Renal pelvis (tissue), 4 donors: Measurements from ENCODE around the gene DCPS. TPM values are rescaled to one million over a fixed set of nuclear protein-coding genes. Genes with fewer than 3 reads are reported as not detected.
"Not testable (repeated sequence)": the region's sequence is repeated elsewhere in the genome, so short reads cannot be mapped to it uniquely, and the experiment has no call there.

Experiments used
- DNase-seq: peaks from one replicate; pipeline ENCODE4 v3.0.0-alpha.2; 2013
- polyA plus RNA-seq, 3 donors: library from polyadenylated mRNA; unstranded; fragments of 120-200 nt; gene quantifications; one replicate each; pipeline ENCODE4 v1.2.1, GENCODE V29; 2013; ENCODE audit not compliant: insufficient read length in 3 of 3

Gene DCPS
- polyA plus RNA-seq, 3 donors = 15.4 to 17.0 (median 16.7) TPM

GRCh38 chr11:126357055-126357962 lies 53.4 kb downstream of the DCPS start:
- no peak for DNase-seq

DNA sequence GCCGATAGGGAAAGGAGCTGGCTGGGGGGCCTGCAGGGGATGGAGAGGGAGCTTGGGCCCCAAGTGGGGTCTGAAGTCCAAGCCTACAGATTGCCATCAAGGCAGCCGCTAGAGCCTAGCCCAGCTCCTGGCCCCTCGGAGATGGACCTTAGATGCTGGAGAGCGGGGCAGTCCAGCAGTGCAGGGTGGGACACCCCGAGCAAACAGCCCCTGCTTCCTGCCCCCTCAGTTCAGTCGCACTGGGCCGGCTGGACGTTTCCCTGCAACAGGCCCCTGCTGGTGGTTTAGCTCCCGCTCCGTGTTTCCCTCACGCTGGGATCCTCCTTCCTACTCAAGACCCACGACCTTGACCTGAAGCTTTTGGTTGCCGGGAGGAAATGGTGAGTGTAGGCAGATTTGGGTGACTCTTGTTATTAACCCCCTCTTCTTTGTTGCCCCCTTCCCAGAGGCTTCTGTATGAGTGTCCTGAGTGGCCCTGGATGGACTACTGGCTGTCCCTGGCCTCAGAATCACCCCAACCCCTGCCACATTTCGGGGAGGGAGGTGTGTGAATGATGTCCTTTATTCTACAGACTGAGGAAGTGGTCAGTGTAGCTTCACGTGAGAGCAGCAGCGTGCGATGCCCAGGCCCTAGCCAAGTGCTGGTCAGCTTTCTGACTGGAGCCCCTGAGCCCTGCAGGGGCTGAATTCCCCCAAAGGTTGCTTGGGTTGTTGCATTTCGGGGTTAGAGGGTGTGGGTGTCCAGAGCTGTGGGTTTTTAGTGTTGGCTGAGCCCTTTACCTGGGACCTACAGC lies 54.3 kb downstream of the DCPS start:
- DNase-seq = no peak

DNA sequence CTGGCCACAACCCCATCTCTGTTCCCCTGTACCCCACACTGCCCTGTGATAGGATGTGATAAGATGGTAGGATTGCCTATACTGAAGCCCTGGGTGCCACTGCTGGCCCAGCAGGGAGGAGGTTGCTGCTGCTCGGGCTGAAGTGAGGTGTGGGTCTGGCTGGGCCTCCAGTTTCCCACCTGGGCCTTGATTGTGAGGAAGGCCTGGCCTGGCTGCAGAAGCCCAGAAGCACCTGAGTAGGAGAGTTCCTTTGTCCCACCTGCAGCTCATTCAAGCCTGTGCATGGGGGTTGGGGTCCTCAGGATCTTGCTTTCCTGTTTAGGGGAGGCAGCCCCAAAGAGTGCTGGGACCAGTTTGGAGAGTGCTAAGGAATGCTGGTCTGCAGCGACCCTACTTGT lies 54.9 kb downstream of the DCPS start:
- no peak for DNase-seq

DNA sequence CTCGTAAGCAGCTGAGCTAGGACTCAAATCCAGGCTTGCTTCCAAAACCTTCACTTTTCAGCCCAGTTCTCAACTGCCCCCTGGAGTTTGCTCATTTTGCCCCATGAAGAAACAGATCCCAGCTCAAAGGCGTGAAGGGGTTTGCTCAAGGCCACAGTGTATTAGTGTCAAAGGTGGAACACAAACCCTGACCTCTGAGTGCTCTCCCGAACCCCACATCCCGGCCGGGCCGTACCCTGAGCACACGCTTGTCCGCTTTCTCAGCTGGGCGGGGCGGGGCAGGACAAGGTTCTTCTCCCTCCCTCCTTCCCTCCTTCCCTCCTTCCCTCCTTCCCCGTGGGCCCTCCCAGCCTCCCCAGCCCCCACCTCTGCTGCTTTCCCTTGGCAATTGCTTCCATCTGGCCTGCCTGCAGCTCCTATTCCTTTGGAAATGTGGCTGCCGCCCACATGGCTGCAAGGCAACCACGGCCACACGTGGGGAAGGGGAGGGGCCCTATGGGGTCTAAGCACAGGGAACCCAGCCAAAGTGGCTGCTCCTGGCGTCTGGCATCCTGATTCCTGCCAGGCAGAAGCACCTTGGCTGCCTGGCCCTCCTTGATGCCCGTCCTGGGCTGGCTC lies 55.7 kb downstream of the DCPS start:
- no peak for DNase-seq

DNA sequence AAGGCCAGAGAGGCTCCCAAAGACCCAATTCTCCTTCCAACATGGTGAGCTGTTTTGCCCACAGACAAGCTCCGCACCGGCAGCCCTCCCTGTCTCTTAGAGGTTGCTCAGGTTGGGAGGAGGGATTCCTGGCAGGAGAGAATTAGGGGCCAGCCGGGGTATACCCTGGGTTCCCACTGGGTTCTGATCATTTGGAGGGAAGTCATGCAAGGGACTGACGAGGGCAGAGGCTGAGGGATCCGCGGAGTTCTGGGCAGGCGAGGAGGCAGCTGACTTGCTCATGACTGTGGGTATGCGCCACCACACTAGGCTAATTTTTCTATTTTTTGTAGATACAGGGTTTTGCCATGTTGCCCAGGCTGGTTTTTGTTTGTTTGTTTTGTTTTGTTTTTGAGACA lies 56.2 kb downstream of the DCPS start:
- no peak for DNase-seq

DNA sequence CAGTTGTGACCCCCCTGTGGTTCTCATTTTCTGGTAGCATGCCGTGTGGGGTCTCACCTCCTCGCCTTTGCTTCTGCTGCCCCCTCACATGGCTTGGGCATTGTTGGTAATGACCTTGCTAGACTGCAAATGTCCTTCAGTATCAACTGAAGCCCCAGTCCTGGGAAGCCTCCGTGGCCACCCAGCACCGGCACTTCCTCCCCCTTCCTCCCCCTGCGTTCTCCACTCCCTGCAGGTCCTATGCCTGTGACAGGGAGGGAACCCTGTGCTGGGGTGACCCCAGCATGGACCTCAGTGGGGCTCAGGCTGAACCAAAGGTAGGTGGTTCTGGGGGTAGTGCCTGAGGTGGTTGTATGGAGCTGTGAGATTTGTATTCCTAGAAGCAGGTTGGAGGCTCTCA lies 57.5 kb downstream of the DCPS start:
- no peak for DNase-seq

DNA sequence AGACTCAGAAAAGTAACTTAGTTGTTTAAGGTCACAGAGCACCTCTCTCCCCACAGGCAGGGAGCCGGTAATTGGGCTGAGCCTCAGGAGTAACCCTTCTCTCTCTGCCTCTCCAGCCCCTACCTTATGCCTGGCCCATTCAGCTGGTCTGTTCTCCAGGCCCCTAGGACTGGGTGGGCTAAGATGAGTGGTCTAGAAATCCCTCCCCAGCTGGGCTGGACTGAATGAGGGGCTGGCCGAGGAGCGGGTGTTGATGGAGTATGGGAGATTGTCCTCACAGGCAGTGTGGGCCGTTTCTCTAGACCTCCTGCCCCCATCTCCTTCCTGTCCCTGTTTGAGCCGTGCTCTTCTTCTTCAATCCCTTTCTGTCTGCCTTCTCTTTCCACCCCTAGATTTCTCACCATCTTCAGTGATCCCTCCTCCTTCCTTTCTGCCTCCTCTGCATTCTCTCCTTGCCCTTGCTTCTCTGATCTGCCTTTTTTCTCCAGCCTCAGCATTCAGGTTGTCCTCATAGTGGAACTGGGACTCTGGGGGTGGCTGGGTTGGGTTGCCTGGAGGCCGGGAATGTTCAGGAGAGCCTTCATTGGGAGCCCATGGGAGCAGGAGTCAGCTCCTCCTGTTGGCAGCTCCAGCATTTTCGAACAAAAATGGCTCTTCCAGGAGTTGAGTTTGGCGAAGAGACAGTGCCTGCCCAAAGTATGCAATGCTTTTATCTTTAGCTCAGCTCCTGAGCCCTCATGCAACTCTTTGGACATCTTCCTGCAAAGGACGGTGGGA lies 59.2 kb downstream of the DCPS start:
- DNase-seq = no peak

DNA sequence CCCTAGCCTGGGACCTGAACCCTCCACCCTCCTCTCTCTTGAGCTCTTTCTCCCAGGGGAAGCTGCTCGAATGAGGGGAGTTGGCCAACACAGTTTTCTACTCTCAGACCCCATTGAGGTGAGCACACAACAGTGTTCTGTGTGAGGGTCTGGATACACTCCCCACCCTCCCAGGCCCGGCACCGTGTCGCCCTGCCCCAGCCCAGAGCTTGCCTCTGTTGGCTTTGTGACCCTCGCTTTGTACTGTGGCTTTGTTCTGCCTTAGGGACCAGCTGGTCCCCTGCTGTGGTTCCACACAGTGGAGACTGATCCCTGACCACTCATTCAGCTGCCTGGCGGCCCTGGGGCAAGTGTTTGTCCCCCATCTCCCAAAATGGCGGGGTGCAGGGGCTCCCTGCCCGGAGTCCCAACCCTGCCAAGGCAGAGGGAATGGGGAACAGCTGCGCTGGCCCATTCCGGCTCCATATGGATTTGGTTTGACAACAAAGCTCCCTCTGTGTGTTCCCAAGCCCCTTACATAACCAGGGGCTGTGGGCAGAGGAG lies 59.9 kb downstream of the DCPS start:
- no peak for DNase-seq

DNA sequence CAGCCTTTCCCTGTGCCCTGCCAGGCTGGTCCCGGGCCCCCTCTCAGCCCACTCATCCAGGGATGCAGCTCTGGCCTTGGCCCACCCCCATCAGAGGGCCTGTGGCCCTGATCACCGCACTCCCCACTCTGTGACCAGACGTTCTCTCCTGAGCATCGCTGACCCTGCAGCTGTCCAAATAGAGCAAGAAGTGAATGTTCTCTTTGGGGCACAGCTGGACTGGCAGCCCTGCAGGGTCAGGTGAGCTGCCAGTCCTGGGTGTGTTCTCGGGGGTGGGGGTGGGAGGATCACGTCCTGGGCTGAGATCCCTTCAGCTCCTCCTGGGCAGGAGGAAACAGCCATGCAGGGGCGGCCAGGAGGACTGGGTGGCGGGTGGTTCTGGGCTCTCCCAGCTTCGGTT lies 60.9 kb downstream of the DCPS start:
- not testable (repeated sequence) for DNase-seq

GRCh38 chr11:126365508-126365907 lies 61.6 kb downstream of the DCPS start:
- not testable (repeated sequence) for DNase-seq

DNA sequence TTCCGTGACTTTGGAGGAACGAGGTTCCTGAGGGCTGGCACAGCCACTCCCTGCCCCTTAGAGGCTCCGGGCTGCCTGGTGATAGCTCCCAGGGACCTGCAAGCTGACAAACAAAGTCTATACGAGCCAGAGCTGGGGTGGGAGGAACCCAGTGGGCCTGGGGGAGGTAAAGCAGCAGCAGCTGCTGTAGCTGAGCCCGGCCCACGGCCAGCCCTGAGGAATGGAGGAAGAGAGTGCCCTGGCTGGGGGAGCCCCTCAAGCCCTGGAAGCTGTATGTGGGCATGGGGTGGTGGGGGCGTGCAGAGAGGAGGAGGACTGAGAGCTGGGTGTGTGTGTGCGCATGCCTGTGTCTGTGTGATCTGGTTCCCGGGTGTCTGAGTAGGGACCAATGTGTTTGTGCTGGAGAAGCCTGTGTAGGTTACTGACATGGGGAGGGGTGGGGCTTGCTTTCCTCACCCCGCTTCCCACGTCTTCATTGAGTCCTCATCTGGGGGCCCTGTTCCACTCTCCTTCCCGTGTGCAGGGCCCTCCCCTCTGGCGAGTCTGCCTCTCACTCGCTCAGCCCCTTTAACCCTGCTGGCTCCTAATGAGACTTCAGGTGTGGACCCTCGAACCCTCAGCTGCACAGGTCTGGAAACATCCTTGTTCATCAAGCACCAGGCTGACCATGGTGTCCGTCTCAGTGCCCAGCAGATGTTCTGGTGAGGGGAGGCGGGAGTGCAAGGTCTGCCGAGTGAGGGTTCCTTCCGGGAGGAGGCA lies 62.4 kb downstream of the DCPS start:
- DNase-seq = no peak

GRCh38 chr11:126366823-126367654 lies 63.2 kb downstream of the DCPS start:
- DNase-seq = not testable (repeated sequence)

GRCh38 chr11:126367806-126368205 lies 63.9 kb downstream of the DCPS start:
- DNase-seq = not testable (repeated sequence)

DNA sequence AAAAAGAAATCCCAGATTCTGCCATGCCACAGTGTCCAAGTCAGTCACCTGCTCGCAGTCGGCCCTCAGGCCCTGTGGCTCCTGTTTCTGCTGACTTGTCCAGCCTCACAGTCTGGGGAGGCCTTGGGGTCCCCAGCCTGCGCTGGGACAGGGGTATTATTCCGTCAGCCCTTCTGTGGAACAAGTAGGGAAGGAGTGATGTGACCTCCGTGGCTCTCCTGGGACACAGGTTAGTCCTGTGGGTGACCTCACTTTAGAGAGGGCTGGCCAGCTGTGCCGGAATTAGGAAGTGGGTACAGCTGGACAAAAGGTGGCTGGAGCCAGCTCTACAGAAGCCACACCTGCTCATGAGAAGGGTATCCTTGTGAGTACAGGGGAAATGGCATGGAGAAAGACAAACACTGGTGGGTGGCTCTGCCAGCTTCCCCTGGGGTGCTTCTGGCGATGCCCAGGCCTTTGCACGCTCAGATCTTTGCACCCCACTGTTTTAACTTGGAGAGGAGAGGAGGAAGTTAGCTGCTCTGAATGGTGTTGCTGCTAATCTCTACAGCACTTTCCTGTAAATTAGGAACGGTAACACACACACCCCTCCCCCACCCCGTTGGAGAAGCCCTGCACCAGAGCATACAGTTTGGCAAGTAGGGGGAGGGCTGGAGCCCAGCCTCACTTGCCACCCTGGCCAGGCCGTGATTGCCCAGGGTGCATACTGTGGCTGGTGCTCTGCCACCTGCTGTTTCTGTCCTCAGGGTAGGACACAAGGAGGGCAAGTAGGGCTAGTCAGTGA lies 64.7 kb downstream of the DCPS start:
- DNase-seq = not testable (repeated sequence)

DNA sequence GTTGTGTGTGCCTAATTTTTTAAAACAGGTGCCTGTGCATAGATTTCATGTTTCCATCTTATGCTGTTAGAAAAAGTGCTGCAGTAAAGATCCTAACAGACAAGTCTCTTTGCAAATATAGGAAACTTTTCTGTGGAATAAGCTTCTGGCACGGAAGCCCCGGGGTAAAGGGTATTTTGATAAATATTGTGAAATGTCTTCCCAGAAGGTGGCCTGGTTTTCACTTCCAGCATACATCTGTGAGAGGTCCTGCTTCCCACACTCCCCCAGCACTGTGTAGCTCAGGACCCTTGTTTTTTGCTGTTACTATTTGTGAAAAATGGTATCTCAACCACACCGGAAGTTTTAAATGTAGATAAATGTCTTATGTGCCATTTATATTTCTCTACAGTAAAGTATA lies 66.2 kb downstream of the DCPS start:
- no peak for DNase-seq

GRCh38 chr11:126371595-126371994 lies 67.7 kb downstream of the DCPS start:
- DNase-seq = no peak

- DNase-seq = not testable (repeated sequence)
Measured at GRCh38 chr11:126373389-126374066, 69.7 kb downstream of the DCPS start.
